IMR-90 (cell line): ENCODE results near the gene HAAO.

Source experiments
- BHLHE40 ChIP-seq: fragments of 150-350 bp; IDR thresholded peaks from 2 replicates; pipeline ENCODE4 v1.6.1; 2016; ENCODE audit warnings: mild to moderate bottlenecking, low read depth, low read length
- CEBPB ChIP-seq: IDR thresholded peaks from 2 replicates; pipeline ENCODE4 v1.6.1; 2012; ENCODE audit warnings: low read depth, low read length, improper control_type of control experiment
- ELK1 ChIP-seq: fragments of 150-350 bp; IDR thresholded peaks from 2 replicates; pipeline ENCODE4 v1.6.1; 2016; ENCODE audit warnings: low read depth, mild to moderate bottlenecking, low read length, moderate library complexity, borderline replicate concordance
- MAFK ChIP-seq: IDR thresholded peaks from 2 replicates; pipeline ENCODE4 v1.6.1; 2012; ENCODE audit warnings: low read depth, low read length, improper control_type of control experiment
- POLR2A ChIP-seq: IDR thresholded peaks from 2 replicates; pipeline ENCODE4 v1.6.1; 2012; ENCODE audit warnings: mild to moderate bottlenecking, low read depth, low read length
- RAD21 ChIP-seq: IDR thresholded peaks from 2 replicates; pipeline ENCODE4 v1.6.1; 2012; ENCODE audit warnings: low read length, improper control_type of control experiment
- RCOR1 ChIP-seq: IDR thresholded peaks from 2 replicates; pipeline ENCODE4 v1.6.1; 2012; ENCODE audit warnings: mild to moderate bottlenecking, low read length, improper control_type of control experiment; ENCODE audit not compliant: insufficient replicate concordance
- TF ChIP-seq, protein P1 (sequence below): conservative IDR thresholded peaks from 2 replicates; pipeline ENCODE4 v1.5.1; 2012; ENCODE audit warnings: mild to moderate bottlenecking, low read depth, low read length, improper control_type of control experiment

GRCh38 chr2:42815726-42816125 lies 23.3 kb upstream of the HAAO start:
- TF ChIP-seq, protein P1, sequence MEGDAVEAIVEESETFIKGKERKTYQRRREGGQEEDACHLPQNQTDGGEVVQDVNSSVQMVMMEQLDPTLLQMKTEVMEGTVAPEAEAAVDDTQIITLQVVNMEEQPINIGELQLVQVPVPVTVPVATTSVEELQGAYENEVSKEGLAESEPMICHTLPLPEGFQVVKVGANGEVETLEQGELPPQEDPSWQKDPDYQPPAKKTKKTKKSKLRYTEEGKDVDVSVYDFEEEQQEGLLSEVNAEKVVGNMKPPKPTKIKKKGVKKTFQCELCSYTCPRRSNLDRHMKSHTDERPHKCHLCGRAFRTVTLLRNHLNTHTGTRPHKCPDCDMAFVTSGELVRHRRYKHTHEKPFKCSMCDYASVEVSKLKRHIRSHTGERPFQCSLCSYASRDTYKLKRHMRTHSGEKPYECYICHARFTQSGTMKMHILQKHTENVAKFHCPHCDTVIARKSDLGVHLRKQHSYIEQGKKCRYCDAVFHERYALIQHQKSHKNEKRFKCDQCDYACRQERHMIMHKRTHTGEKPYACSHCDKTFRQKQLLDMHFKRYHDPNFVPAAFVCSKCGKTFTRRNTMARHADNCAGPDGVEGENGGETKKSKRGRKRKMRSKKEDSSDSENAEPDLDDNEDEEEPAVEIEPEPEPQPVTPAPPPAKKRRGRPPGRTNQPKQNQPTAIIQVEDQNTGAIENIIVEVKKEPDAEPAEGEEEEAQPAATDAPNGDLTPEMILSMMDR = no peak
- TF ChIP-seq POLR2A = no peak
- no peak for TF ChIP-seq CEBPB
- peak; percentile 84 for TF ChIP-seq MAFK
- no peak for TF ChIP-seq BHLHE40
- no peak for TF ChIP-seq RAD21
- TF ChIP-seq ELK1 = no peak
- no peak for TF ChIP-seq RCOR1
